GM18505 (cell line): ENCODE measurements around the gene CD58.
"Not testable (repeated sequence)": the region's sequence is repeated elsewhere in the genome, so short reads cannot be mapped to it uniquely, and the experiment has no call there.

ENCODE experiments used
- ATAC-seq: cut with Tn5 transposase; IDR thresholded peaks from one replicate; pipeline ENCODE4 v1.9.1; 2021; ENCODE audit not compliant: unreplicated experiment
- POLR2A ChIP-seq: IDR thresholded peaks from 4 replicates; pipeline ENCODE4 v1.6.1; 2011; ENCODE audit warnings: borderline replicate concordance; ENCODE audit not compliant: insufficient read depth, insufficient read length; ENCODE audit errors: extremely low read depth

CD58 gene

DNA sequence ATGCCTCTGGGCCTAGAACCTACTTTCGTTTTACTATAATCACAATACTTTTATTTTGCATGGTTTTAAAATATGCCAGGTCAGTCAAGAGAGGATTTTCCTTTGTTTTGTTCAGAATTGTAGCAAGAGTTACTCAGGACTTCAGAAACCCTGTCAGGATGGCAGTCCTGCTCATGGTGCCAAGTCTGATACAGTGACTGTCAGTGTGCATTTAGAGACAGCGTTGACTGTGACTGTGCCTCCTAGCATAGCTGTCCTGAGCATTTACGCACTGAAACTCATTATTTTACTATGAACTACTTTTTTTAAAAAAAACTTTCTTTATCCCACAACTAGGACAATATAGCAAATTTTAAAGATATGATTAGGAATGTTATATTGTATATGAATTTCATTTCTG lies 23.2 kb upstream of the CD58 start:
- not testable (repeated sequence) for ATAC-seq

DNA sequence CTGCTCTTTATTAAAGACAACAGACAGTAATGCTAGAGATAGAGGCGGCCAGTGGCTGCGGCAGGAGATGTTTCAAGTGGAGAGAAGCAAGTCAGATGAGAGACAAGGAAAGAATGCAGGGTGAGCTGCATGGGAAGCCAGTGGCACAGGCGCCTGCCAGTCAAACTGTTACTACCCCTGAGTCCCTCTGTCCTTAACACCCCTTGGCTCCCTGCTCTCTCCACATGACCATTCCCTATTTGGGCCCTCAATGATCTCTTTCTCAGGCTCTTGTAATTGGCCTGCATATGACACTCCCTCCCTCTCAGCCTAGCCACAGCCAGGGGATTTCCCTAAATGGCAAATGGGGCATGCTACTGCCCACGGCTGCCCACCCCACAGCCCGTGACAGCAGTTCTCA lies 22.6 kb upstream of the CD58 start:
- not testable (repeated sequence) for ATAC-seq

DNA sequence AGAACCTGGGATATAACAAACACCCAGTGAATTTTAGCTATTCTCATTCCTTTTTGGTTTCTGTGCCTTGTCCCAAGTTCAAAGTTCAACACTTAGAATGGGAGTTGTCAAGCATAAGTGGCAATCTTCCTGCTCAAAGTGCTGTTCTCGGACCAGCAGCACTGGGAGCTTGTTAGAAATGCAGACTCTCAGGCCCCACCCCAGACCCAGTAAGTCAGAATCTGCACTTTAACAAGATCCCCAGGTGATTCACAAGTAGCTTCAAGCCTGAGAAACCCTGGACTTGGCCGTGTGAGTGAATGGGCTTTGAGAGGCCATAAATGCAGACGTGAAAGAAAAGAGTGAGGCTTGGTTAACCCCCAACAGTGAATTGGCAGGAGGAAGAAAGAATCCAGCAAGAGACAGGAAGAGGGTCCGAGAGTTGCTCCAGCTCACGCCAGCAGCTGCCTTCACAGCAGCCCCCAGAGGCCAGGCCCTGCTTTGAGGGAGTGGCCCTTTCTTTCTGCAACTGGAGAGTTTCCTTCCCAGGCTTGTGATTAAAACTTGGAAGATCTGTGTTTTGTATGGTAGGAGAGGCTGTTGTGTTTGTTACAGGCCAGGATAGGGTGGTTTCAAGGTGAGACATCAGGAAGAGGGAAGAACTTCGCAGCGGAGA lies 21.3 kb upstream of the CD58 start:
- not testable (repeated sequence) for ATAC-seq

DNA sequence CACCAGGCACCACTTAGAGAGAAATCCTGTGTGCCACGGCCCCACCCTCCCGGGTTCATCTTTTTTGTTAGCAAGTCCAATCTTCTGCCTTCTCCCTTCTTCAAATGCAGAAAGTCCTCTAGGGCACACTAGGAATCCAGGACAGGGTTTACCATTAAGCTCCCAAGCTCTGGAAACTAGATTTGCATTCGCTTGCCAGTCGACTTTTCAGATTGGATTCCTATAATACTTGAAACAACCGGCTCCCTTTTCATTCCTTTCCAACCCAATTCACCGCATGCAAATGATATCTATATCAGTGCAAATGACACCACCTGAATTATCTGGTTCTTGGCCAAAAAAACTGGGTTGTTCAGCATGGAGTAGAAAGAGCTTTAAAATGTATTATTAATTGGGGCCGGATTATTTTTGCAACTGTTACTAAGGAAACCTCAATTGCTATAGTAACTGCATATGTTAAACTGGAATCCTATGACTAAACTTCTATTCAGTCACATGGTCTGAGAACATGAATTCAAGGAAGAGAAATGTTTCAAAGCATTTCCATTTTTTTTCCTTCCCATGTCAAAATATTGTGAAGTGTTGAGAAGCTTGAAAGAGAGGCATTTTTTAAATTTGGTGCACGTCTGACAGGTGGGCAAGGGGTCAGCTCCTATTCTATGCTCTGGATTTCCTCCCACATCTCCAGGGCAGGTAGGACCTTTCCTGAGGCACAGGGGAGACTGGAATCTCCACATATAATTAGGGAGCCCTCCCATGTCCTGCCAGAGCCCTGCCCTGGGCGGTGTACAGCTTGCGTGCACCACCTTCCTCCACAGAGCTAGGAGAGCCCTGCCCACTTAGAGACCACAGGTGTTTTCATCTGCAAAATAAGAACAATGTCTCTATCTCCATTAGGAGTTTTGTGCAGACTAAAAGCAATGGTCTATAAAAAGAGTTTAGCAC lies 20.5 kb upstream of the CD58 start:
- not testable (repeated sequence) for ATAC-seq

DNA sequence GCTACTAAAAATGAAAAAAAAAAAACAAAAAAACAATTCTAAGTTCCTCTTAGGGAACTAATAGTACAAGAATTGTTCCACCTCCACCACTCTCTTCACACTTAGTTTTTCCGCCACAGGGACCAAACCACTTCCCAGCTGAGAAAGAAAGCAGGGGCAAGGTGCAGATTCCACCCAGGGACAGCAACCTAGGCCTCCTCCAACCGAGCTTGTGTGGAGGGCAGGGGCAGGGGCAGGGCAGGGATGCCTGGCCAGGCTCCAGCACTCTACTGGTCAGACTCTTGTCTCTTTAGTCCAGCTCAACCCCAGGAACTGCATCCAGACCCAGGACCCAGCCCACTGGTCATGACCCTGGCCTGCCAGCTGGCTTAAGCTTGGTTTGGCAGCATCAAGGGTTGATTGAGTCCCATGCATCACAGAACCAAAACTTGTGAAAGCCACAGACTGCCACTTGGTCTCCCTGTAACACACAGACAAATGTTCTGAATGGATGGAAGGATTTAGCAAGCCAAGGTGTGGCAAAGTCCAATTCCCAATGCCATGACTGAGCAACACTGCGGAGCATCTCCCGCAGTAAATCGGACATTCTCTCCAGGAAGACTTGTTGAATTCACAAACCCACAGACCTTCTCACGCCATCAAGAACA lies 19.7 kb upstream of the CD58 start:
- ATAC-seq = not testable (repeated sequence)

DNA sequence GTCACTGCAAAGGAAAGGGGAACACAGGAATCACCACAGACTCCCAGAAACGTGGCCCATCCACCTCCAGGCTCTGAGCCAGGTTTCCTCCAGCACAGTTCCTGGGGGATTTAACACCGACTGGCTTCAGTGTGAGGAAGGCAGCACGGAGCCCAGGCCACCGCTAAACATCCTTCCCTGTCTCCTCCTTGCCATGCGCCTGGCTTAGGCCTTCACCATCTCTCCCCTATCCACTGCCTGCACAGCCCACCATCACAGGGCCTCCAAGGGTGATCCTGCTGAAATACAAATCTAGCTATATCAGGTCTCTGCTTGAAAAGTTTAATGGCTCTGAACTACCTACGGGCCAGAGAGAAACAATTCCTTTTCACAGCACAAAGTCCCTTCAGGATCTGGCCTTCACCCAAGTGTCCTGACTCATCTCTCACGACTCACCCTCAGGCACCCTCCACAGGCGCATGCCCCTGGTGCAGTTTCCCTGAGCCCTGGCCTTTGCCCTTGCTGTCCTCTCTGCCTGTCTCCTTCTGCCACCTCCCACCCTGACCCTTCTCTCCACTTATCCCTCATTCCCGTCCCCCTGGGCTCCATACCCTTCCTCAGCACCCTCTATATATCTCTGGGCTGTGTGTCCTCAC lies 18.4 kb upstream of the CD58 start:
- not testable (repeated sequence) for ATAC-seq

DNA sequence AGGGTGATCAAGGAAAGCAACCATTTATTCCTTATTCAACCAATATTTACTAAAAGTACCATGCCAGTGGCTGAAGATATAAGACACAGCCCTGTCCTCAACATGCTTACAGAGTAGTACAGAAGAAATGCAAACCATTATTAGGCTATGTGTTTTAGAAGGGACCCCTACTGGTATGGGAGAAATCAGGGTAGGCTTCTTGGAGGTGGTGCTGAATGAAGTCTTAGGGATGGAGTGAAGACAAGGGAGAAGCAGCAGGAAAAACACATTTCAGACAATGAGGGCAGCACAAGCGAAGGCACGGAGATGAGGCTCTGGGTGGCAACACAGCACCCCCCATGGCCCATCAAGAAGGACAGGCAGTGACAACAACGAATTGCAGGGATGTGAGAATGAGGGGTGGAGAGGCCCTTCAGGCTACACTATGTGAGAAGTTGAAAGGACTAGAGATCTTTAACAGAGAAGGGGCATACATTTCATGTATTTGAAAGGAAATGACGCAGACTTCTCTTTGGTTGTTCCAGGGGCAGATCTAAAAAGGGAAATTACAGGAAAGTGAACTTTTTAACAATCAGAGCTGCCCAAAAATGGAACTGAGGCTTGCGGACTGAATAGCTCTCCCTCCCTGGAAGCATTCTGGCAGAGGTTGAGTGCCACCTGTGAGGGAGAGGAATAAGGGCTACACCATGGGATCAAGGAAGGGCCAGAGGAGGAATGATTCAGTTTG lies 16.8 kb upstream of the CD58 start:
- ATAC-seq = no peak
- no peak for TF ChIP-seq POLR2A

DNA sequence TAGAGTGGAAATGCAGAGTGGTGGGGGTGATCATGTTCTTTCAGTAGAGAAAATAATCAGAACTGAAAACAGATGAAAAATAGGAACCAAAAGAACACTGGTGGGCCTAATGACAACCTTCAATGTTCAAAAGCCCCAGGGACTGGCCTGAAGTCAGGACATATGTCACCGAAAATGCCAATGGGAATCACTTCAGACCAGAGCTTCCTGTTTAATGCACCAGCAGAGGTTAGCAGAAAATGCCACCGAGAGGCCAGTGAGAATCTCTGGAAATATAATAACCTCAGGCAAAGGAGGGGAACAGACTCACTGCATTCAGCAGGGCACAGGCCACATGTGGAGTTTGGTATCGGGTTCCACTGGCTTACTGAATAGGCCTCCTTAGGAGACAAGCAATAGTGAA lies 15.9 kb upstream of the CD58 start:
- no peak for TF ChIP-seq POLR2A
- ATAC-seq = peak; percentile 40

DNA sequence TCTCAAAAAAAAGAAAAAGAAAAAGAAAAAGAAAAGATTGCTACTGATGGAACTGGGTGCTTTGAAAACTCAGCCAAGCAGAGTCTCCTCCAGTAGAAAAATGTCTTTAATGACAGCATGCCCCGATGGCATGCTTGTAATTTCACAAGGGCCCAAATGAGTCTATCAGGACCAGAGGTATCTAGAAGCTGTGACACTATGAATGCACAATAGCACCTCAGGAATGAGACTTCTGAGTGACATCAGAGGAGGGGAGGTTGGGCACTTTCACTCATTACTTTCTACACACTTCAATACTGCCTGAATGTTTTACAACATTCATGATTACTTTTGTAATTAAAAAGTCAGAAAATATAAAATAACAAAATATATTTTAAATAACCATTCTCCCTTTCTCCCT lies 15.1 kb upstream of the CD58 start:
- no peak for ATAC-seq
- TF ChIP-seq POLR2A = no peak

DNA sequence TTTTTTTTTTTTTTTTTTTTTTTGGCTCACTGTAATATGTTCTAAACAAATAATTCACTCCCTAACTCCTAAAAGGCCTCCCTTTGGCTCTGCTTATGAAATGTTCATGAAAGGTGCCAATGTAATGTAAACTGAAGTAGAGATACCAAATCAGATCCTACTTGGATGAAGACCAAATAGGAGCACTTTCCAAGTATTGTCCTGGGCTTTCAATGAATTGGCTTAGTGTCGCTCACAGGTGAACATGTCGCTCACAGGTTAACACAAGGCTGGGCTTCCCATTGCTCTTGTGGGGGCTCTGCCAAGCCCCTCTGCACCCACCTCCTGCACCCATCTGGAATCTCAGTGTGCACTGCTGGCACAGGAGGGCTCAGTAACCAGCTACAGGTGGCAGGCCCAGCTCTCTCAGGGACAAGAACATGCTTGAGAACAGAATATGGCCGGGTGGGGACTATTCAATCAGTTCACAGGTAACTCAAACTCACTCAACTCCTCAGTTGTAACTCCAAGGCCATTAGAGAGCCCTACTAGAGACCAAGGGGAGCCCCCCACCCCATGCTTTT lies 10.6 kb upstream of the CD58 start:
- no peak for TF ChIP-seq POLR2A
- no peak for ATAC-seq

DNA sequence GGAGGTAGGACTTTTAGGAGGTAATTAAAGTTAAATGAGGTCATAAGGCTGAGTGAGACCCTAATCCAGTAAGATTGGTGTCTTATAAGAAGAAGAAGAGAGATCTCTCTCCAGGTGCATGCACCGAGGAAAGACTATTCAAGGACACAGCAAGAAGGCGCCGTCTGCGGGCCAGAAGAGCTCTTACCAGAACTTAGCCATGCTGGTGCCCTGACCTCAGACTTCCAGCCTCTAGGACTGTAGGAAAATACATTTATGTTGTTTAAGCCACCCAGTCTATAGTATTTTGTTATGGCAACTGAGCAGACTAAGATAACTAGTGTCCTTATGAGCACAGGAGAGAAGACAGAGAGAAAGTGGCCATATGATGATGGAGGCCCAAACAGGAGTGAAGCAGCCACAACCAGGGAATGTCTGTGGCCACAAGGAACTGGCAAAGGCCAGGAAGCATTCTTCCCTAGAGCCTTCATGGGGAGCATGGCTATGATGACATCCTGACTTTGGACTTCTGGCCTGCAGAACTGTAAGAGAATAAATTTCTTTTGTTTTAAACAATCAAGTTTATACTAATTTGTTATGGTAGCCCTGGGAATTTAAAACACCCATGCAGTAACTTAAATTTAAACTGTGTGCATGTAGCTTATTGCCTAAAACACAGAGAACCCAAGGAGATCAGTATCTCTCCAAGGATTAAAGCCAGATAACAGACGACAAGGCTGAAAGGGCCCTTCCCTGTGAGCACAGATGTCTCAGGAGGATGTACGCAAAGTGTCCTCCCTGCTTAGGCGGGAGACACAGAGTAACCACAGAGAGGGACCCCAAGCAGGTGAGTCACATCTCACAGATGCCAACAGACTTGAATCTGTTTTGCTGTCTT lies 9.9 kb upstream of the CD58 start:
- no peak for ATAC-seq
- no peak for TF ChIP-seq POLR2A

DNA sequence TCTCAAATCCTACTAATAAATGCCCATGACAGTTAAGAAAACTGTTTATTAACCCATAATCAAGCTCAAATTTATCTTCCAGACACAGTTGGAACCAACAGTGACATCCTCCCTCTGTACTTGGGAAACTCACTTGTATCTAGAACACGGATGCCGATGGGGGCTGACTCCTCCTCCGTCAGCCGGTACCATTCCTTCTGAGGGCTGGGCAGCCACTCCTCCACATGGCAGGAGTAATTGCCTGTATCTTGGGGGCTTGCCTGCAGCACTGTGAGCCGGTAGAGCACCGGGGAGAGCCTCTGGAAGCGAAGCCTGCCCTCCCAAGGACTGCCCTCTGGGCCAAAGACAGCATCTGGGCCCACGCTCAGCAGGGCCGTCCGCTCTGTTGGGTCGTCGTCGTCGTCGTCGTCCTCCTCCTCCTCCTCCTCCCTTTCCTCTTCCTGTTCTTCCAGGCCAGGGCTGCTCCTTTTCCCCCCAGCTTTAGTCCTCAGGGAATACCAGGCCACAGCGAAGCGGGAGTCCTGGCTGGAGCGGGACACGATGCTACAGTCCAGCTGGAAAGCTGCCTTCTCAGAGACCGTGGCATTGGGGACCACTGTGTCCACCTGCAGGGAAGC lies 8.5 kb upstream of the CD58 start:
- no peak for ATAC-seq
- no peak for TF ChIP-seq POLR2A

DNA sequence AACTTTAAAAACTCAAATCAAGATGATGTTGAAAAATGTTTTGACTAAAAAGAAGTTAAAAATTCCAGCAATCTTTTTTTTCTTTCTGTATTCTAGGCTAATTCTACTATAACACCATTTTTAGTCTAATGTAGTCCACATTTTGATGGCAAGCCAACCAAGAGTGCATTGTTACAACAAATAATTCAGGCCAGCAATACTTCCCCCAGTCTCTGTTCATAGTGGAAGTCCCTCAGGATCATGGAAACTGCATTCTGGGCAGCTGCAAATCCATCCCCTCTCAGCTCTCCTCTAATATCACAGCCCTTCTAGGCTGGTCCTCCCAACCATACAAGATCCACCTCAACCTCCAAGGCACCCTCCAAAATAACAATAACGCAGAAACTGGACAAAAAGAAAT lies 7.8 kb upstream of the CD58 start:
- ATAC-seq = no peak
- TF ChIP-seq POLR2A = no peak
